GM21723 (cell line): ENCODE measurements around the gene PHGDH.
"Not testable (repeated sequence)": the region's sequence is repeated elsewhere in the genome, so short reads cannot be mapped to it uniquely, and the experiment has no call there.

Source experiments
- ATAC-seq: cut with Tn5 transposase; IDR thresholded peaks from one replicate; pipeline ENCODE4 v1.9.1; 2021; ENCODE audit warnings: mild to moderate bottlenecking, moderate library complexity; ENCODE audit not compliant: unreplicated experiment

Gene PHGDH

GRCh38 chr1:119786473-119787050 is 74.8 kb downstream of the PHGDH start:
- ATAC-seq = not testable (repeated sequence)

- no peak for ATAC-seq
Measured at GRCh38 chr1:119787776-119788175, 76.0 kb downstream of the PHGDH start.

- no peak for ATAC-seq
Measured at GRCh38 chr1:119790451-119791198, 78.9 kb downstream of the PHGDH start.

GRCh38 chr1:119791377-119791776 is 79.6 kb downstream of the PHGDH start:
- ATAC-seq = no peak
